Measurements from ENCODE around the gene CDYL2. TPM values are rescaled to one million over a fixed set of nuclear protein-coding genes. Genes with fewer than 3 reads are reported as not detected.
"Not testable (repeated sequence)": the region's sequence is repeated elsewhere in the genome, so short reads cannot be mapped to it uniquely, and the experiment has no call there.

CDYL2 gene
- total and polyA plus RNA-seq, 2 donors (not counting 3 experiments of a cell fraction or from before 2014, with no cell fraction given): 7.1 to 71.3 TPM

DNA sequence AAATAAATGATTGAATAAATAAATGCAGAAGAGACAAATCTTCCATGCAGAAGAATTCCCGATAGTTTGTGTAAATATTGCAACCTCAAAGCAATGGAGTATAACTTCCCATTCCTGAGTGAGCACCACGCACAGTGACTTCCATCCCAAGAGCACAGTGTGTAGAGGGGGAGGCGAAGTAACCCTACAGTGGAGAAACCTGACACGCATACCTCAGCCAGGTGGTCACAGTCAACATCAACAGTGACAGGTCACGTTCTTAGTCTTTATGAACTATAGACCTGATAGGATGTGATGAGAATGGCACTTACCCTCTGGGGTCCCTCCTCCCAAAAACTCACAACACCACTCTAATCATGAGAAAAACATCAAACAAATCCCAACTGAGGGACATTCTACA is 152.0 kb downstream of the CDYL2 start:
- CTCF ChIA-PET: no interaction called here
- Histone ChIP-seq H4K20me1 (replicated peaks; ENCODE audit: control insufficient read depth, extremely low read depth, insufficient read depth, low read length) (peaks cover under 1% of the 10 kb centered on the region), H3K9me3 (replicated peaks; ENCODE audit: control insufficient read depth, insufficient read depth, low read length) (no peaks in the 10 kb centered on the region), H3K4me1 (ENCODE audit: control insufficient read depth, extremely low read depth, insufficient read depth, low read length) (peaks cover 7% of the 10 kb centered on the region), H3K27ac (ENCODE audit: insufficient read depth, low read depth, low read length) (no peak overlapping the region), H3K9ac (replicated peaks; ENCODE audit: extremely low read depth, insufficient read depth, low read length) (no peak overlapping the region), H3K79me2 (ENCODE audit: control insufficient read depth, insufficient read depth, low read length) (peaks cover 86% of the 10 kb centered on the region), H3K36me3 (ENCODE audit: control insufficient read depth in 2 of 2, extremely low read depth in 1 of 2, insufficient read depth in 2 of 2, low read length in 2 of 2) (peaks cover 0 to 5% of the 10 kb centered on the region in 2 experiments), H3K27me3 (ENCODE audit: control insufficient read depth in 2 of 2, insufficient read depth in 2 of 2, low read length in 2 of 2) (no peaks in the 10 kb centered on the region), H2AFZ (ENCODE audit: low read depth, low read length) (no peak overlapping the region), H3K4me3 (replicated peaks in 1 of 3; ENCODE audit: insufficient read depth in 1 of 3, low read depth in 1 of 3, low read length in 3 of 3) (no peak overlapping the region), H3K9me1 (replicated peaks; ENCODE audit: control insufficient read depth, extremely low read depth, insufficient read depth, low read length) (no peaks in the 10 kb centered on the region), H3K4me2 (ENCODE audit: insufficient read depth, low read length) (no peak overlapping the region)
- no peak for DNase-seq (ENCODE audit: low read depth, low spot score)
- BruUV-seq (replicated peaks): no TSS peak
- TF ChIP-seq GATA2 (IDR thresholded peaks at IDR 0.05; ENCODE audit: insufficient read depth, insufficient read length, low read depth, low read length) (no peak), POLR2AphosphoS5 (IDR thresholded peaks at IDR 0.05; ENCODE audit: insufficient read depth, low read depth, low read length) (no peak), POLR2A (IDR thresholded peaks at IDR 0.05; ENCODE audit: low read depth, low read length) (no peak), MYC (IDR thresholded peaks at IDR 0.05; ENCODE audit: low read depth, low read length) (no peak), EZH2 (IDR thresholded peaks at IDR 0.05; ENCODE audit: borderline replicate concordance, low read depth, low read length, severe bottlenecking) (no peak), FOS (IDR thresholded peaks at IDR 0.05; ENCODE audit: borderline replicate concordance, insufficient read depth, low read length) (no peak), JUN (IDR thresholded peaks at IDR 0.05; ENCODE audit: borderline replicate concordance, insufficient read depth, insufficient read length, low read depth) (no peak)
- TF ChIP-seq, protein P1, sequence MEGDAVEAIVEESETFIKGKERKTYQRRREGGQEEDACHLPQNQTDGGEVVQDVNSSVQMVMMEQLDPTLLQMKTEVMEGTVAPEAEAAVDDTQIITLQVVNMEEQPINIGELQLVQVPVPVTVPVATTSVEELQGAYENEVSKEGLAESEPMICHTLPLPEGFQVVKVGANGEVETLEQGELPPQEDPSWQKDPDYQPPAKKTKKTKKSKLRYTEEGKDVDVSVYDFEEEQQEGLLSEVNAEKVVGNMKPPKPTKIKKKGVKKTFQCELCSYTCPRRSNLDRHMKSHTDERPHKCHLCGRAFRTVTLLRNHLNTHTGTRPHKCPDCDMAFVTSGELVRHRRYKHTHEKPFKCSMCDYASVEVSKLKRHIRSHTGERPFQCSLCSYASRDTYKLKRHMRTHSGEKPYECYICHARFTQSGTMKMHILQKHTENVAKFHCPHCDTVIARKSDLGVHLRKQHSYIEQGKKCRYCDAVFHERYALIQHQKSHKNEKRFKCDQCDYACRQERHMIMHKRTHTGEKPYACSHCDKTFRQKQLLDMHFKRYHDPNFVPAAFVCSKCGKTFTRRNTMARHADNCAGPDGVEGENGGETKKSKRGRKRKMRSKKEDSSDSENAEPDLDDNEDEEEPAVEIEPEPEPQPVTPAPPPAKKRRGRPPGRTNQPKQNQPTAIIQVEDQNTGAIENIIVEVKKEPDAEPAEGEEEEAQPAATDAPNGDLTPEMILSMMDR (IDR thresholded peaks at IDR 0.05; ENCODE audit: extremely low read depth in 1 of 2, insufficient read depth in 1 of 2, low read depth in 1 of 2, low read length in 2 of 2): no peak
- TF ChIP-seq, protein P2, sequence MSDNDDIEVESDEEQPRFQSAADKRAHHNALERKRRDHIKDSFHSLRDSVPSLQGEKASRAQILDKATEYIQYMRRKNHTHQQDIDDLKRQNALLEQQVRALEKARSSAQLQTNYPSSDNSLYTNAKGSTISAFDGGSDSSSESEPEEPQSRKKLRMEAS (IDR thresholded peaks at IDR 0.05; ENCODE audit: insufficient read depth, insufficient read length): no peak
- intact Hi-C loops (cut with micrococcal nuclease): no loop called here
- POLR2A ChIA-PET: no interaction called here
- dilution Hi-C loops (cut with MboI; ENCODE audit: extremely low pct_ligation_motif_present, low sequenced_read_pairs): no loop called here
- FAIRE-seq: no peak

DNA sequence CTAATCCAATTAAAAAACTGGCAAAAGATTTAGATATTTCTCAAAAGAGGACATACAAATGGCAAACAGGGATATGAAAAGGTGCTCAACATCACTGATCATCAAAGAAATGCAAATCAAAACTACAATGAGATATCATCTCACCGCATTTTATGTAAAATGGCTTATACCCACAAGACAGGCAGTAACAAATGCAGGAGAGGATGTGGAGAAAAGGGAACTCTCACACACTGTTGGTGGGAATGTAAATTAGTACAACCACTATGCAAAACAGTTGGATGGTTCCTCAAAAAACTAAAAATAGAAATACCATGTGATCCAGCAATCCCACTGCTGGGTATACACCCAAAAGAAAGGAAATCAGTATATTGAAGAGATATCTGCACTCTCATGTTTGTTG is 154.1 kb downstream of the CDYL2 start:
- FAIRE-seq; POLR2A ChIA-PET; H3K4me2 ChIP-seq (ENCODE audit: insufficient read depth, low read length); BruUV-seq (replicated peaks); H3K27me3 ChIP-seq (ENCODE audit: control insufficient read depth in 2 of 2, insufficient read depth in 2 of 2, low read length in 2 of 2); DNase-seq (ENCODE audit: low read depth, low spot score); H3K9me1 ChIP-seq (replicated peaks; ENCODE audit: control insufficient read depth, extremely low read depth, insufficient read depth, low read length); H3K36me3 ChIP-seq (ENCODE audit: control insufficient read depth in 2 of 2, extremely low read depth in 1 of 2, insufficient read depth in 2 of 2, low read length in 2 of 2); intact Hi-C loops (cut with micrococcal nuclease); H3K9ac ChIP-seq (replicated peaks; ENCODE audit: extremely low read depth, insufficient read depth, low read length); CTCF ChIA-PET; H3K9me3 ChIP-seq (replicated peaks; ENCODE audit: control insufficient read depth, insufficient read depth, low read length); H3K4me1 ChIP-seq (ENCODE audit: control insufficient read depth, extremely low read depth, insufficient read depth, low read length); dilution Hi-C loops (cut with MboI; ENCODE audit: extremely low pct_ligation_motif_present, low sequenced_read_pairs); H3K4me3 ChIP-seq (replicated peaks in 1 of 3; ENCODE audit: insufficient read depth in 1 of 3, low read depth in 1 of 3, low read length in 3 of 3); H2AFZ ChIP-seq (ENCODE audit: low read depth, low read length); H3K27ac ChIP-seq (ENCODE audit: insufficient read depth, low read depth, low read length); H4K20me1 ChIP-seq (replicated peaks; ENCODE audit: control insufficient read depth, extremely low read depth, insufficient read depth, low read length): not testable (repeated sequence)
- H3K79me2 ChIP-seq (ENCODE audit: control insufficient read depth, insufficient read depth, low read length): peaks cover 75% of the 10 kb centered on the region
